Sigmoid colon (tissue), 4 donors: ENCODE data around the gene IPO11.

Source experiments
- POLR2A ChIP-seq, 2 donors: fragments of 450-650 bp; IDR thresholded peaks; one replicate each; pipeline ENCODE4 v1.6.1; 2016; ENCODE audit warnings: antibody characterized with exemption in 2 of 2, mild to moderate bottlenecking in 2 of 2, moderate library complexity in 2 of 2
- POLR2AphosphoS5 ChIP-seq, 4 donors: sonication (generic); formaldehyde crosslinking; IDR thresholded peaks; one replicate each; pipeline ENCODE4 v1.6.1; 2017; ENCODE audit warnings: antibody characterized with exemption in 4 of 4
- TF ChIP-seq, protein P1 (sequence below), 4 experiments: fragments of 450-650 bp in 3 of 4; fragments of 200-600 bp in 1 of 4; IDR thresholded peaks; one replicate each; pipeline ENCODE4 v1.5.1; 2016 to 2019; ENCODE audit warnings: antibody characterized with exemption in 4 of 4, mild to moderate bottlenecking in 3 of 4, moderate library complexity in 2 of 4

DNA sequence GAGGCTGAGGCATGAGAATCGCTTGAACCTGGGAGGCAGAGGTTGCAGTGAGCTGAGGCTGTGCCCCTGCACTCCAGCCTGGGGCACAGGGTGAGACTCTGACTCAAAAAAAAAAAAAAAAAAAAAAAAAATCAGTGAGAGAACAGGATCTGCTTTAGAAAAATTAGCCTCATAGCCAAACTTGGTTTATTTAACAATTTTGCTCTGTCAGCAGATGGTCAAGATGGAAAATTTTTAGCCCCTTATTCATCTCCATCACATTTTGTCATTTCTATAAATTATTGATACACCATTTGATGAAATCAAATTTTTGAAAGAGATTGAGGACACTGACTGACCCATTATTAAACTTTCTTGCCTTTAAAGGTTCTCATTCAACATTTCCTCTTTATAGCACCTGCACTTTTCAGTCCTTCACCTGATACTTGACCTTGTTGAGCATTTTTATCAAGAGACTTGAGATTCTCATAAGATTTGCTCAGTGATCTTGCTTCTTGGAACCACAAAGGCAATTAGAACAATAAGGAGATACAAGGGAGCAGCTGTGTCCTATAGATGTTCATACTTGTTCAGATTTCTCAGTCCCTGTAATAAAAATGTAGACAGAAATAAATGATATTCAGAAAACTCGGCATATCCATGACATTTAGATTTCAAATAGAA, 204.2 kb downstream of the IPO11 start:
- TF ChIP-seq, protein P1, sequence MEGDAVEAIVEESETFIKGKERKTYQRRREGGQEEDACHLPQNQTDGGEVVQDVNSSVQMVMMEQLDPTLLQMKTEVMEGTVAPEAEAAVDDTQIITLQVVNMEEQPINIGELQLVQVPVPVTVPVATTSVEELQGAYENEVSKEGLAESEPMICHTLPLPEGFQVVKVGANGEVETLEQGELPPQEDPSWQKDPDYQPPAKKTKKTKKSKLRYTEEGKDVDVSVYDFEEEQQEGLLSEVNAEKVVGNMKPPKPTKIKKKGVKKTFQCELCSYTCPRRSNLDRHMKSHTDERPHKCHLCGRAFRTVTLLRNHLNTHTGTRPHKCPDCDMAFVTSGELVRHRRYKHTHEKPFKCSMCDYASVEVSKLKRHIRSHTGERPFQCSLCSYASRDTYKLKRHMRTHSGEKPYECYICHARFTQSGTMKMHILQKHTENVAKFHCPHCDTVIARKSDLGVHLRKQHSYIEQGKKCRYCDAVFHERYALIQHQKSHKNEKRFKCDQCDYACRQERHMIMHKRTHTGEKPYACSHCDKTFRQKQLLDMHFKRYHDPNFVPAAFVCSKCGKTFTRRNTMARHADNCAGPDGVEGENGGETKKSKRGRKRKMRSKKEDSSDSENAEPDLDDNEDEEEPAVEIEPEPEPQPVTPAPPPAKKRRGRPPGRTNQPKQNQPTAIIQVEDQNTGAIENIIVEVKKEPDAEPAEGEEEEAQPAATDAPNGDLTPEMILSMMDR (IDR thresholded peaks at IDR 0.05): no peak
- no peak for TF ChIP-seq POLR2AphosphoS5 (IDR thresholded peaks at IDR 0.05)
- no peak for TF ChIP-seq POLR2A (IDR thresholded peaks at IDR 0.05)
